ELF-1 (cell line): ENCODE data around the gene TMEM215.
"Not testable (repeated sequence)": the region's sequence is repeated elsewhere in the genome, so short reads cannot be mapped to it uniquely, and the experiment has no call there.

ENCODE experiments used
- DNase-seq: peaks from one replicate; pipeline ENCODE4 v3.0.0-alpha.2; 2016; ENCODE audit warnings: low read depth, low spot score

The TMEM215 gene

DNA sequence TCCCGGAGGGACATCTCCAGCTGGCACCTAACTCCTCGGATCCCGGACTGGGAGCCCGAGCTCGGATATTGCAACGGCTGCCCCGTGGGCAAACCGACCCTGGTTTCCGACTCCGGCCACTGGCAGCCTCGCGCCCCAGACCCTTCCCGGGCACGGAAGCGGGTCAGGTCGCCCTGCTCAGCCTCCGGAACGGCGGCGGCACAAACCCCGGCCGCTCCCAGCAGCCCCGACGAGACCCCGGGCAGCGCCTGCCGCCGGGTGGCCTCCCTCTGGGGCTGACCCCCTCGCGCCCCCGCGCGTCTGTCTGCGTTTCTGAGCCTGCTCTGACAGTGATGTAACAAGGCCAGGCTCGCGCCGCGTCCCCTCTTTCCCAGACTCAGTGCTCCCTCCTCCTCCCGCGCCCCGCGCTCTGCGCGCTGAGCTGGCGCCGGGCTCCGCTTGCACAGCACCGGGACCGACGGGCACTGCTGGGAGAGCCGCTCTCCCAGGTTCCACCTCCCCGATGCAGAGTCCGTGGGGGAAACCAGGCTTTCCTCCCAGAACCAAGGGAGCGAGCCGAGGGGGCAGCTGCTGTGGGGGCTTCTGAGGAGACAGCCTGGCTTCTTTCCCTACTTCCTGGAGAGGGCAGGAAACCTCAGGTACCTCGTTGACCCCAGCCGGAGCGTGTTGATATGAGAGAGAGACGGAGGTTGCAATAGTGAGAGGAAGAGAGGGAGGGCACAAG, at the start of gene TMEM215:
Gene TMEM215 (plus strand): TSS at position 373 of the 724 bp plus-strand sequence. CDS start 644 bp downstream, outside the sequence.
- peak; percentile 68 for DNase-seq

GRCh38 chr9:32735476-32735875, 47.9 kb upstream of the TMEM215 start:
- no peak for DNase-seq

GRCh38 chr9:32737378-32737777, 46.0 kb upstream of the TMEM215 start:
- no peak for DNase-seq

- DNase-seq, result no peak
Observed at GRCh38 chr9:32738501-32739172, 44.7 kb upstream of the TMEM215 start.

DNA sequence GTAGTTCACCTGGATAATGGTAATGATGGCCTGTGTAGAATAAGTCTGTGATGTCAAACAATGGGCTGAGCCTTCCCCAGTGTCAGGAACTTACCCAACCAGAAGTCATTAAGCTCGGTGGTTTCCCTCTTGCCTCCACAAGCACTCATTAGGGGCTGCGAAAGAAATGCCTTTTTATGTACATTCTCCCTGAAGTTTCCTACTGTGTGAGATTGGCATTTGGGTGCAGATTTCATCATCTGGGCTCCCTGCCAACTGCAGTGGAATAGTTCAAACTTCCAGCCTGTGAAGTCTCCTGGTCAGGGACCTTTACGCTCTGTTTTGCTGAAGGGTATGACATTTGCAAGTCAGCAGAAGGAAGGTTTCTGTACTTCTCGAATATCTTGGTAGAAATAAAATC, 41.6 kb upstream of the TMEM215 start:
- DNase-seq, result no peak

DNA sequence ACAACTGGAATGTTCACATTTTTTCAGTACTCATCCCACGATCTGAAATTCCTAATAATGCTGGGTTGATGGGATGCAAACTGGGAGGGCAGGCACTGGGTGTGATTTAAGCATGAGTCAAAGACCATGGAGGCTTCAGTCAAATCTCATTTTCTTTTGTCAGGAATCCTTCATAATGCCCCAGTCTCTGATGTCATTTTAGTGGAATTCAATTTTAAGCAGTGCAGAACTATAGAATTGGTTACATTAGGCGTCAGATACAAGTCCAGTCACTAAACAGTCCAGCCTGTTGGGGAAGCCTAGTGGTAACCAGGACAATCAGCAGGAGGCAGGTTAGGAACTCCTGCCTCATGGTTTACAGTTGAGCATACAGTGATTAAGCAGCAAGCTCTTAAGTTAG, 41.0 kb upstream of the TMEM215 start:
- no peak for DNase-seq

DNA sequence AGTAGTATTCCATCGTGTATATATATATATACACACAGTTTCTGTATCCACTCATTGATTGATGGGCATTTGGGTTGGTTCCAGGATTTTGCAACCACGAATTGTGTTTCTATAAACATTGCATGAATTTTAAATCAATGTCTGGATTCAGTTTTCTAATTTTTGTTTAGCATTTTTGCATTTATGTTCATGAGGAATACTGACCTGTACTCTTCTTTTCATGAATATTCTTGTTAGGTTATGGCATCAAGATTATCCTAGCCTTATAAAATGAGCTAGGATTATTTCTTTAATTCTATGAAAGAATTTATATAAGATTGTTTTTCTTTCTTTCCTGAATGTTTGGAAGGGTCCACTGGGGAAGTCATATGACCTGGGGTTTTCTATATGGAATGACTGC, 35.3 kb upstream of the TMEM215 start:
- DNase-seq, result no peak

GRCh38 chr9:32755730-32756129, 27.6 kb upstream of the TMEM215 start:
- no peak for DNase-seq

GRCh38 chr9:32764139-32764538, 19.2 kb upstream of the TMEM215 start:
- no peak for DNase-seq

DNA sequence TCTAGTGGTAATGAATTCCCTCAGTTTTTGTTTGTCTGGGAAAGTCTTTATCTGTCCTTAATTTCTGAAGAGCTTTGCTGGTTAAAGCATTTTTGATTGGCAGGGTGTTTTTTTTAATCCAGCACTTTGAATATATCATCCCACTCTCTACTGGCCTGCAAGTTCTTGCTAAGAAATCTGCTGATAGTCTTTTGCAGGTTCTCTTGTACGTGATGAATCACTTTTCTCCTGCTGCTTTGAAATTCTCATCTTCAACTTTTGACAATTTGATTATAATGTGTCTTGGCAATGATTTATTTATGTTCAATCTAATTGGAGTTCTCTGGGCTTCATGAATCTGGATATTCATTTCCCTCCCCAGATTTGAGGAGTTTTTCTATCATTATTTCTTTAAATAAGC, 8.1 kb upstream of the TMEM215 start:
- no peak for DNase-seq

- DNase-seq, result peak; percentile 71
Observed at GRCh38 chr9:32776201-32776600, 7.1 kb upstream of the TMEM215 start.

GRCh38 chr9:32782476-32783167, 718 bp upstream of the TMEM215 start:
- DNase-seq, result peak; percentile 31

DNA sequence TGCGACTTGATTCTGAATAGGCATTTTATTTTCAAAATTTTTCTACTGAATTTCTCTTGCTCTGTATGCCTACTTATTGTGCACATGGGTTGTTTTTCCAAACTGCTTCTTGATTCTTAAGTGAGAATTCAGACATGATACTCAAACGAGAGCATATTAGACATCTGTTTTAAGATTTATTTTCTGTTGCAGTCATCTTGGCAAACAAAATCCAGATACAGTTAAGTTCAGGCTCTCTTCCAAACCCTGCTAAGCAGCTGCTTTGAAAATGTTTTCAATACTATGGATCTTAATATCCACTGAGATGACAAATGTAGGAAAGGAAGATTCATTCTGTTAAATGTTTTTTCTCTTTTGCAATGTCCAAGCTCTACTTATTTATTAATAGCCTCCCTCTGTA, 4.5 kb downstream of the TMEM215 start:
- DNase-seq, result no peak

DNA sequence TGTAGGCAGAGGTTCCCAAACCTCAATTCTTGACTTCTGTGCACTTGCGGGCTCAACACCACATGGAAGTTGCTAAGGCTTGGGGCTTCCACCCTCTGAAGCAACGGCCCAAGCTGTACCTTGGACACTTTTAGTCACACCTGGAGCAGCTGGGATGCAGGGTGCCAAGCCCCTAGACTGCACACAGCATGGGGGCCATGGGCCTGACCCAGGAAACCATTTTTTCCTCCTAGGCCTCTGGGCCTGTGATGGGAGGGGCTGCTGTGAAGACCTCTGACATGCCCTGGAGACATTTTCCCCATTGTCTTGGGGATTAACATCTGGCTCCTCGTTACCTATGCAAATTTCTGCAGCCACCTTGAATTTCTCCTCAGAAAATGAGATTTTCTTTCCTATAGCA, 12.7 kb downstream of the TMEM215 start:
- DNase-seq, result not testable (repeated sequence)

DNA sequence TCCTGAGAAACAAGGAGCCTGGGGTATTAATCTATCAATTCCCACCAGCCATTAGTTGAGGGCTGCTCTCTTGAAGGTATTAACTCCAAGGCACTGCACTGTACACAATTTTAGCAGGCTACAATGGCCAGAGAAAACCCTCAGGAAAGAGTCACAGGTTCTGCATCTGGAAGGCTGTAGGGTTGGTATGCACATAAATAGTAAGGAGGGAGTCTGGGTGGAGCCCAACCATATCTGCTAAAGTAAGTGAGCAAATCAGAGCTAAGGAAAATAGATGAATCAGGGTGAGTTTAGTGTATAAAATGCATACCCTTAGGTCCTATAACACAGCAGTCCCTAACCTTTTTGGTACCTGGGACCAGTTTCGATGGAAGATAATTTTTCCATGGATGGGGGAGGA, 18.2 kb downstream of the TMEM215 start:
- DNase-seq, result no peak

- no peak for DNase-seq
Observed at GRCh38 chr9:32807217-32807616, 23.9 kb downstream of the TMEM215 start.

DNA sequence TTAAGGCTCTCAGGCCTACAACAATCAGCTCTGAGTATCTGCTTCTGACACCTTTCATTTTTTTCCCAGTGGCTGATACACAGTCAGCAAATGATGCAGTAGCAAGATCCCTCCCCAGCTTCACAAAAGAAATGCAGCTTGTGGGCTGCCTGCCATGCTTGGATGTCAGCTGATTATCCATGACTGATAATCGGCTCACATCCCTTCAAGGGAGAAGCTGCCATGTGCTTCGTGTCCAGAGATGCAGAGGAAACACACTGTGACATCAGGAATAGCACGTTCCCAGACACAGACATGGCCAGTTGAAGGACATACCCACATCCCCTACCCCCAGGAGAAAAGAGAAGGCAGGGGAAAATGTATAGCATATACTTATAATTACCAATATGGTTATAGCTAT, 27.9 kb downstream of the TMEM215 start:
- DNase-seq, result no peak

DNA sequence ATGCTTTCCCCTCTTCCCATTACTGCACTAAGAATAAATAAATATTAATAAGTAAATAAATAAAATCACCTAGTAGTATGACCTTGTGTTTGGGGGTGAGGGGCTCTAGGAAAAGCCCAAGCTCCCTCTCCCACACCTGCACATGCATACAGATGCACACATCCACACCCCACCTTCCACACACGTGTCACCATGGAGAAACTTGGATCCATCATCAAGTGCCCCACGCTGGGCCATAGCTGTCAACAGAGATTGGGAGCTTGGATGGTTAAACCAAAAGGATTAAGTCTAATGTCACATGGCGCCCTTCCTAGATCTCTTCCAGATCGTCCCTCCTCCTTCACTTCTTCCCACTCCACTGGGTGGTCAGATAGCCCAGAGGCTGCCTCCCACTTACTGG, 37.0 kb downstream of the TMEM215 start:
- no peak for DNase-seq

- DNase-seq, result no peak
Observed at GRCh38 chr9:32823101-32823500, 39.8 kb downstream of the TMEM215 start.

- no peak for DNase-seq
Observed at GRCh38 chr9:32823551-32823950, 40.2 kb downstream of the TMEM215 start.

- no peak for DNase-seq
Observed at GRCh38 chr9:32825203-32825602, 41.9 kb downstream of the TMEM215 start.

DNA sequence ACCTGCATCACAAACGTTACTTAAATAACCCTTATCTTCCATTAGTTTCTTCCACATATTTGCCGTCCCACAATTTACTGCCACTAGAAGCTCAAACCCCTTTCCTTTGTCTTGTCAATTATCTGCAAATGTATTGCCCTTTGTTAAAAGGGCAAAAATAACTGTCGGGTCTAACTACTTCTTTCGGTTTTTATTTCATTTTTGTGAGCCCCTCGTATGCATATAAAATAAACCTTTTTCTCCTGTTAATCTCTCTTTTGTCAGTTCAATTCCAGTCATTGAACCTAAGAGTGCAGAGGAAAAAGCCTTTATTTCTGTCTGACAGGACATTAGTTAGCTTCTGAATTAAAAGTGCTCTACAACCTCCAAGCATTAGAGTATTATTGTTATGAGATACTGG, 45.5 kb downstream of the TMEM215 start:
- no peak for DNase-seq

- DNase-seq, result no peak
Observed at GRCh38 chr9:32832346-32832745, 49.0 kb downstream of the TMEM215 start.
